Stimulated activated effector memory CD8-positive, alpha-beta T cell treated with anti-CD3 and anti-CD28 coated beads, Interleukin-12 subunit alpha, Interleukin-12 subunit beta, amount 100 ng/mL, for 72 hours (primary cell): ENCODE results near the gene TBX10.
"Not testable (repeated sequence)": the region's sequence is repeated elsewhere in the genome, so short reads cannot be mapped to it uniquely, and the experiment has no call there.

Experiments used
- ATAC-seq: fragments of 150-1000 bp; cut with Tn5 transposase; 2 replicates; pipeline ENCODE4 v1.10.0; 2021
- DNase-seq, 2 donors: peaks; one replicate each; pipeline ENCODE4 v3.0.0; 2021 to 2022; ENCODE audit warnings: low spot score in 2 of 2
- H3K27ac Mint-ChIP-seq: one replicate; pipeline ENCODE4 v1.8.0; 2022; ENCODE audit warnings: mild to moderate bottlenecking, mixed read lengths
- H3K36me3 Mint-ChIP-seq: one replicate; pipeline ENCODE4 v1.8.0; 2022; ENCODE audit warnings: mild to moderate bottlenecking, mixed read lengths
- H3K4me1 Mint-ChIP-seq: one replicate; pipeline ENCODE4 v1.8.0; 2022; ENCODE audit warnings: mixed read lengths
- H3K4me3 Mint-ChIP-seq: one replicate; pipeline ENCODE4 v1.8.0; 2022; ENCODE audit warnings: mild to moderate bottlenecking, mixed read lengths
- H3K9me3 Mint-ChIP-seq: one replicate; pipeline ENCODE4 v1.8.0; 2022; ENCODE audit warnings: mixed read lengths

TBX10 gene

DNA sequence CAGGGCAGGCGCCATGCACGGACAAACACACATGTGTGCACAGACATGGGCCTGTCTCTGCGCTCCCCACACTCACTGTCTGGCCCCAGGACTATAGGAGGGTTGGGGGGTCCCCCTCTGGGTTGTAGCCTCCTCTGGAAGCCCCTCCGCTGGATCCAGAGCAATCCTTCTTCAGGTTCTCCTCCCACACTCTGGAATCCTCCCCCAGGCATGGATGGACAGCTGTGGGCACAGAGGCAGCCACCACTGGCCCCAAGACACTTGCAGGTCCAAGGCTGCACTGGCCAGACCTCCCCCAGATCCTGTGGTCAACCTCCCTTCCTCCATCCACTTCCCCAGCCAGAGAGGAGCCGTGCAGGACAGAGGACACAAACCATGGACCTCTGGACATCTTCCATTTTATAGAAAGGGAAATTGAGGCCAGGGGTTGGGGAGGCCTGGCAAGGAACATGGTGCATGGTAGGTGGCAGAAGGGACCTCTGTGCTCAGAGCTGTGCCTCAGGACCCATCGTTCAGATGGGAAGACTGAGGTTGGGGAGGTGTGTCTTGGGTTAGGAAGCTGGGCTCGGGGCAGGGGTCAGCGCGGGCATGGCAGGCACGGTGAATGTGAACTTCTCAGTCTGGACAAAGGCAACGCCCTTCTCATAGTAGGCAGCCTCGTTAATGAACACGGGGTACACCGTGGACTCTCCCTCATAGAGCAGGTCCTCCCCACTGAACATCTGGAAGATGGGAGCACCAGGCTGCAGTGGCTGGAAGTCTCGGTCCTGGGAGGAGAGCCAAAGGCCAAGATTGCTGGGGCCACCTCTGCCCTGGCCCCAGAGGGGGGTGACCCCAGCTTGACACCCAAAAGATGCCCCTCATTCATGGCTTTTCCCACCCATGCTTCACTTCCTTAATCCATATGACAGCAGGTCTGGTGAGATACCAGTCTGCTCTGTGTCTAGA lies 2.9 kb upstream of the TBX10 start:
- peaks cover 7% of the 10 kb centered on the region for H3K36me3 Mint-ChIP-seq
- no peak for DNase-seq
- no peak overlapping the region for H3K4me3 Mint-ChIP-seq
- no peaks in the 10 kb centered on the region for H3K9me3 Mint-ChIP-seq
- peaks cover 17% of the 10 kb centered on the region for H3K4me1 Mint-ChIP-seq
- ATAC-seq, result no peak
- H3K27ac Mint-ChIP-seq, result no peak overlapping the region

DNA sequence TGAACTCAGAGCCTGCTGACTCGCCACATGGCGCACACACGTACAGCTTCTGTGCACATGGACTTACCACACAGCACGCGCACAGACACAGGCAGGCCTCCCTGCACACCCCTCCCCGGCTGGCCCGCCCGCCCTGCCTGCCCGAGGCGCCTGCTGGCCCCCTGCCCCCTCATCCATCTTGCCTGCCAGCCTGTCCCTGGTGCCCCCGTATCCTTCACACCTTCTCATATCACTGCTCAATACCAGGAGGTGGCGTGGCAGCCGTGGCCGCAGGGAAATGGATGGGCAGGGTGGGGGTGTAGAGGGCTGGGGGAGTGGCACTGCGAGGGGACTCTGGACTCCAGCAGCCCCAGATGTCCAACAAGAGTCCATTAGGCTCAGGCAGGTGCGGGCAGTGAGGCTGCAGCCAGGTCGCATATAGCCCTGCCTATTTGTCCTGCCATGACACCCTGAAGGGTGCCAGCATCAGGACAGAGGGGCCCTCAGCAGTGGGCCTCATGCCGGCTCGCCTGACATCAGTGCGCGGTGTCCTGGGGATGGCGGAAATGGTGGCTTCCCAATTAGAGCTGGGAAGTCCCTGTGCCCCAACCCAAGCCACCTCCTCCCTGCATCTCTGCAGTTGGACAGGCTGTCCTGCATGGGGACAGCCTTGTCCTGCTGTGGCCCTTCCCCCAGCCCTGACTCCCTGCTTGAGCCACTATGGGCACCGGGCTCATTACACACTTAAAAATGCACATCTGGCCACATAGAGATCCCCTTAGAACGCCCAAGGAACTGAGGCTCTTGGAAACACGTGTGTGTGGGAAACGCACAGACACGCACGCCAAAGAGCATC lies 2.0 kb upstream of the TBX10 start:
- no peak for DNase-seq
- ATAC-seq, result no peak
- H3K27ac Mint-ChIP-seq, result no peak overlapping the region
- peaks cover 6% of the 10 kb centered on the region for H3K36me3 Mint-ChIP-seq
- H3K9me3 Mint-ChIP-seq, result no peaks in the 10 kb centered on the region
- peaks cover 9% of the 10 kb centered on the region for H3K4me1 Mint-ChIP-seq
- no peak overlapping the region for H3K4me3 Mint-ChIP-seq

DNA sequence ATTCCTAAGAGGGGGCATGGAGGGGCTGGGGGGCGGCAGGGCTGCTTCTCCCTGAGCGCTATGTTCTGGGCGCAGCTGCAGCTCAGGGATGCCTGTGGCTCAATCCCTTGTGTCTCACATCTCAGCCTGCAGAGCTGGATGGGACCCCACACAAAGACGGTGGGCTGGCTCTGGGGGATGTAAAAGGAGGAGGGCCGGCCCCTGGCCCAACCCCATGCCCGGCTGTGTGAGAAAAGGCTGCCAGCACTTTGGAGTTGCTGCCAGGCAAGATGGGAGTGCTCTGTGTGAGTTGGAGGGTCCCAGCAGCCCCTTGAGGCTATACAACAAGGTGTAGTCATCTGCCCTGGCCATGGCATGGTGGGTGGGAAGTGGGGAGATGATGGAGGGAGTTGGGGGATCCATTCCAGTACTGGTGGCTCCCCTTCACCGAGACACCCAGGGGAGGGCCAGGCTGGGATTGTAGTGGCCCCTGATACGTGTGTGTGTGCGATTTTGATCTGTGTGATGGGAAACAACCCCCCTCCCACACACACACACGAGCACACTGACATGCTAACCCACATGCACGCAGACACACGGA lies 1.3 kb upstream of the TBX10 start:
- H3K4me3 Mint-ChIP-seq, result no peak overlapping the region
- H3K27ac Mint-ChIP-seq, result no peak overlapping the region
- no peak for ATAC-seq
- DNase-seq, result no peak
- peaks cover 2% of the 10 kb centered on the region for H3K4me1 Mint-ChIP-seq
- no peaks in the 10 kb centered on the region for H3K36me3 Mint-ChIP-seq
- H3K9me3 Mint-ChIP-seq, result no peaks in the 10 kb centered on the region

DNA sequence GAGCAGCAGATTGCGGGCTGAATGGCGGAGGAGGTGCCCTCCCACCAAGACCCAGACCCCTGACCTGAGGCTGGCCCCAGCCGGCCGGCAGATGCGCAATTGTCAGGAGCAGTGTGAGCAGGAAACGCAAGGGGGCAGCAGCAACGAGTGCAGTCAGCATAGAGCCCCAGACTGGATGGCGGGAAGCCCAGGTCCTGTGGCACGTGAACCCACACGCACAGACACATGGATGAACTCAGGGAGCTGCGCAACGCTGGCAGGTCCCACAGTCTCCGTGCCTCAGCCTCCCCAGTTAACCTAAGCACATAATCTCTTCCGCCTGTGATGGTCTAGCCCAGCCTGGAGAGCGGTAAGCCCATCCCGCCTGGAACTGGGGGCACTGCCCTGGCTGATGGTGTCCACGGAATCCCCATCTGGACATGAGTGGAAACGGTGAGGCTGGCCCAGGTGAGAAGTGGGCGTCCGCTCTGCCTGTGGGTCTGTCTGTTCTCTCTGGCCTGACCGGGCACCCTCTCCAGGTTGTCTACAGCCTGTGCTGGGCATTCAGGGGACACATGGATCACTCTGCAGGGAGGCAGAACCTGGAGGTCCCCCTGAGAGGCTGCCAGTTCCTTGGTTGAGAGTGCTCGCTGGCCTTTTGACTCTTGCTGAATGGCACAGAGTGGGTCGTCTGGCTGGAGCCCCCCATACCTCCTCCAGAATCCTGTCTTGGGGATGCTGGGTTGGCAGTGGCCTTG lies 626 bp upstream of the TBX10 start:
- H3K9me3 Mint-ChIP-seq, result no peaks in the 10 kb centered on the region
- H3K27ac Mint-ChIP-seq, result no peak overlapping the region
- no peaks in the 10 kb centered on the region for H3K4me1 Mint-ChIP-seq
- DNase-seq (no peak), ATAC-seq (peak; percentile 80)
- H3K36me3 Mint-ChIP-seq, result no peaks in the 10 kb centered on the region
- no peak overlapping the region for H3K4me3 Mint-ChIP-seq

DNA sequence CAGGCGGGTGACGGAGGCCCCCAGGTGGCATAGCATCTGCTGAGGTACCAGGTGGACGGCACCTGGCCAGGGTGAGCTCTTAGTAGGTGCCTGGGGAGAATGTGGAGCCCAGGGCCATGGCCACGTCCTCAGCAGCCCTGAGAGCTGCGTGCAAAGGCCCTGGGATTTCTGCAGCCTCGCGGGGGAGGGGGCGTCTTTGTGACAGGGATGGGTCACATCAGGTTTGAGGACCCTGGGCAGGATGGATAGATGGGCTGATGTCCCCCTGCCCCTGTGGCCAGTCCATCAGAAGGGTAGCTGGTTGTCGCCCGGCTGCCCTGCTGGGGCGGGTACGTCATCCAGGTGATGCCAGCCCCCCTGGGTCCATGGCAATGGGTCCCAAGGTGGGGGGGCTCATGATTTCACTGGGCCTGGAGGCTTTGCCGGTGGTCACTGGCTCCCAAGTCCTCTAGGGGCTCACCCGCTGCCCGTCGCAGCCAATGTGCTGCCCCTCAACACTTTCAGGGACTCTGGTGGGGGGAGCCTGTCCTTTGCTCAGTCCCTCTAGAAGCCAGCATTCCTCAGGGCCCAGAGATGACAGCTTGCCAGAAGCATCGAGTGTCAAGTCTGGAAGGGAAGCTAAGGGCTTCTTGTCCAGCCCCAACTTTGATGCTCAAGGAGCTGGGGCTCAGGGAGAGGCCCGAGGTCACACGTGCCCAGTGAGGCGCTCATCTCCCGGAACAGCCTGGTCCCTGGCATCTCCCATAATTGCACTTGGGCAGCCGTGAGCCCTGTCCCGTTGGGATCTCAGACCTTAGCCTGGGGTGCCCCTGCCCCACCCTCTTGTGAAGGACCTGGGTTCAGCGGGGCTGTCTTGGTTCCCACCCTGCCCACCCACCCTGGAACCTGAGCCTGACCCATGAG lies 777 bp downstream of the TBX10 start:
- Mint-ChIP-seq H3K4me1 (no peaks in the 10 kb centered on the region), H3K36me3 (no peaks in the 10 kb centered on the region), H3K9me3 (no peaks in the 10 kb centered on the region), H3K4me3 (no peak overlapping the region), H3K27ac (no peak overlapping the region)
- no peak for DNase-seq
- ATAC-seq, result no peak

DNA sequence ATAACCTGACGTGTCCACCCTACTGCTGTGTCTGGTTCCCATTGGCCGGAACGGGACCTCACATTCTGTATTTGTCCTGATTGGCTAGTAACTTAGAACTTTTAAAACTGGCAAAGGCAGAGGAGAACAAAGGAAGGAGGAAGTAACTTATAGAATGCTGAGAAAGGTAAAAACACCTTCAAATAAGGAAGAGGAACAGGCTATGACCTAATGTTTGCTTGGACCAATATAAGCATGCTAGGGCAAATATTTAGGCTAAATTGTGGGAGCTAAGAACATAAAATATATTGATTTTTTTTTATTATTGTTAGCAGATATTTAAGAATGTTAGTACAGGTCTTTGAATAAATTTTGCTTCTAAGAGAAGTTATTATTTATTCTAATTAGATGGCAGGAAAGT lies 2.1 kb downstream of the TBX10 start:
- not testable (repeated sequence) for H3K4me1 Mint-ChIP-seq, H3K27ac Mint-ChIP-seq, ATAC-seq, H3K4me3 Mint-ChIP-seq, DNase-seq, H3K9me3 Mint-ChIP-seq, H3K36me3 Mint-ChIP-seq

DNA sequence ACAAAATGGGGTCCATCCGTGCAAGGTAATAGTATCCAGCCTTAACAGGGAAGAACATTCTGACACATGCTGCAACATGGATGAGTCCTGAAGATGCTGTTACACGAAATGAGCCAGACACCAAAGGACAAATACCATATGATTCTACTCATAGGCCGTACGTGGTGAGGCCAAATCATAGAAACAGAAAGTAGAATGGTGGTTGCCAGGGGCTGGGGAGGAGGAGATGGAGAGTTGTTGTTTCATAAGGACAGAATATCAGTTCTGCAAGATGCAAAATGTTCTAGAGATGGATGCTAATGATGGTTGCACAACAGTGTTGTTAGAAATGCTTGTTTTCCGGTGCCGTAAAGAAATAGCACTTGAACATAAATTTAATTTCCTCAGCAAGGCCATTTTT lies 2.6 kb downstream of the TBX10 start:
- no peak for DNase-seq
- Mint-ChIP-seq H3K27ac (no peak overlapping the region), H3K4me3 (no peak overlapping the region), H3K4me1 (peaks cover 2% of the 10 kb centered on the region), H3K9me3 (no peaks in the 10 kb centered on the region), H3K36me3 (no peaks in the 10 kb centered on the region)
- ATAC-seq, result no peak

DNA sequence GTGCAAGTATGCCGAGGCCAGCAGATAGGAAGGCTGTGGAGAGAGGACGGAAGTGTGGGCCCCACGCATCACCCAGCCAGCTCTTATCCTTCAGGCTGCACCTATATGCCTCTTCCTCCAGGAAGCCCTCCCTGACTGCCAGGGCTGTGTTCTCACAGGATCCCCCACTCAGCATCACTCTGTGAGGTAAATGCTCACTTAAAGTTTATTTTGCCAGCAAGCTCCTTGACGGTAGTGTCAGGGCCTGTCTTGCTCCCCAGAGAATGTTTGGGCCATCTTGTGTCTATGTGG lies 4.4 kb downstream of the TBX10 start:
- Mint-ChIP-seq H3K4me1 (peaks cover 13% of the 10 kb centered on the region), H3K9me3 (no peaks in the 10 kb centered on the region), H3K4me3 (no peak overlapping the region), H3K27ac (no peak overlapping the region), H3K36me3 (peaks cover 5% of the 10 kb centered on the region)
- DNase-seq, result no peak
- ATAC-seq, result no peak

DNA sequence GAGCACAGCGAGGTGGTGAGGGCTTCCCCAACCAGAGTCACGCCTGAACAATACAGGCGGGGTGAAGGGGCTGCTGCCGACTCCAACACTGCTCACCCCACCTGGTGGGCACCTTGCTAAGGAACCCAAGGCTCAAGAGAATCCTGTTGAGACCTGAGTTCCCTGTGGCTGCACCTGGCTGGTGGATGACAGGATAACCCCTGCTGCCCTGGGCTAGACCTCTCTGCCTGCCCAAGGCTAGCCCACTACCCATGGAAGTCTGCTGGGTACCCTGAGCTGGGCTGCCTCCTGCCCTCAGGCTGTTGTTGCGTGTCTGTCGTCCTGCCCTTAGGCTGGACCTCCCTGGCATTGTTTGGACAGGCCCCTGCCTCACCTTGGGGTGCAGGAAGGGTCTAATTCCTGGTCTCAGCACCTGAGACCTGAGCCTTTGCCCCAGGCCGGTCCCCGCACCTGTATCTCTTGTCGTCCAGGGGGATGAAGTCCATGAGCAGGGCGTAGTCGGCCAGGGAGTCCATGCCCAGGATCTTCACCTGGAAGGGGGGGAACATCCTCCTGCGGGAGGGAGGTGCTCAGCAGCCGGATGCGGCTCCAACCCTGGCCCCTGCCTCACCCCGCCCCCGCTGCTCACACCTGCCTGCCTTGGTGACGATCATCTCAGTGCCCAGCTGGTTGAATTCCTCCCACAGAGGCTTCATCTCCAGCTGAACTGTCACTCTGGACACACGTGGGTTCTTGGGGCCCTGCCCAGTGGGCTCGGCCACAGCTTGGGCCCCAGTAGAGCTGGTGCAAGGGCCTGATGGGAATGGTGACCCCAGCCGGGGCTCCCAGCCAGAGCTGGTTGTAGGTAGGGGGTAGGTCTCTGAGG lies 5.0 kb downstream of the TBX10 start:
- Mint-ChIP-seq H3K4me1 (peaks cover 13% of the 10 kb centered on the region), H3K9me3 (no peaks in the 10 kb centered on the region), H3K27ac (no peak overlapping the region), H3K36me3 (peaks cover 5% of the 10 kb centered on the region), H3K4me3 (no peak overlapping the region)
- DNase-seq, result no peak
- no peak for ATAC-seq

DNA sequence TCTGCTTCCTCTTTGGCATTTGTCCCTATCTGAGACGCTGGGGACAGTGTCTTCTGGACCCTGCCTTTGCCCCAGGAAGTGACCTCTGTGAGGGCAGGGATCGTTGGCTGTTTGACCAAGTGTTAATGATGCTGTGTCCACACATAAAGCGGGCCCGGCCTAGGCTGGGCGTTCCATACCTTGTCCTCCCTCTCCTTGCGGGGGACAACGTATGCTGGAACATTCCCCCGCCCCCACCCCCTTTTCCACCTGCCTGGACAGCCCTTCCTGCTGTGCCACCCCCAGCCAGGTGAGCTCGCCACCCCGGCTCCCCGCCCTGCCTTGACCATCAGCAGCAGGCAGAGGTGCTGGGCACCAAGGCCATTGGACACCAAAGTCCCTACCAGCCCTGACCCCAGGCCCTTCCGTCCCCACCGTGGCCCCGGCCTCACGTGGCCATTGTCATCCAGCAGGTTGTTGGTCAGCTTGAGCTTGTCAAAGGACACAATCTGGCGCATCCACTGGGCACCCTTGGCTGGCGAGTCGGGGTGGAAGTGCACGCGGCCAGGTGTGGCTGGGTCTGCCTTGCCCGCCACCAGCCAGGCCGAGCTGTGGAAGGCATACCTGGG lies 5.7 kb downstream of the TBX10 start:
- no peak for ATAC-seq
- Mint-ChIP-seq H3K4me1 (peaks cover 13% of the 10 kb centered on the region), H3K36me3 (peaks cover 5% of the 10 kb centered on the region), H3K4me3 (no peak overlapping the region), H3K9me3 (no peaks in the 10 kb centered on the region), H3K27ac (no peak overlapping the region)
- no peak for DNase-seq

DNA sequence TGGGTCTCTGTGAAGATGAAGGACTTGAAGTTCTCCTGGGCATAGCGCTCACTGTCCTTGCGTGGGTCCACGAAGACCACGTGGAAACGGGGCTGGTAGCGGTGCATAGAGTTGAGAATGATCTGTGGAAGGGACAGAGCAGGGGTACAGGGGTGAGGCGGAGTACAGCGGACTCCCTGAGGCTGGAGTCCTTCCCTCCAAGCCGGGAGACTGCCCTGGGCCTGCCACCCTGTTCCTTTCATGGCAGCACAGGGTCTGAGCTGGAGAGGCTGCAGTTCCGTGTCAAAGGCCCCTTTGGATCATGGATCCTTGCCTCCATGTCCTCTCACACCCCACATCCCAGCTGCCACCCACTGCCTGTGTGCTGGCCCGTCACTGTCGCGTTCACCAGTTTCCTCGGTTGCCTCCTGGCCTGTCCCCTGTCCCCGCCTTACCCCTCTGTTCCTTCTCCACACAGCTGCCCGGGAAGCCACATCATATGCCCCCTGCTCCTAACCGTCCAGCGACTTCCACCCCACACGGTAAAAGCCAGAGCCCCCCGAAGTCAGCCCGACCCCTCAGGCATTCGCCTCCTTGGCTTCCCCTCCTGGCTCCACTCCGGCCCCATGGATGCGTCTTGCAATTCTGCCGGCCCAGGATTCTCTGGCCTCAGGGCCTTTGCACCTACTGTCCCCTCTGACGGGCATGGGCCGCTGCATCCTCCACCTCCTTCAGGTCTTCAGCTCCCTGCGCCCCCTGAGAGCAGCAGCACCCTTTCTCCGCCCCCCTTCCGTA lies 6.4 kb downstream of the TBX10 start:
- H3K9me3 Mint-ChIP-seq, result no peaks in the 10 kb centered on the region
- ATAC-seq (no peak), DNase-seq (no peak)
- H3K4me1 Mint-ChIP-seq, result peaks cover 13% of the 10 kb centered on the region
- H3K4me3 Mint-ChIP-seq, result no peak overlapping the region
- H3K27ac Mint-ChIP-seq, result no peak overlapping the region
- H3K36me3 Mint-ChIP-seq, result peaks cover 5% of the 10 kb centered on the region

DNA sequence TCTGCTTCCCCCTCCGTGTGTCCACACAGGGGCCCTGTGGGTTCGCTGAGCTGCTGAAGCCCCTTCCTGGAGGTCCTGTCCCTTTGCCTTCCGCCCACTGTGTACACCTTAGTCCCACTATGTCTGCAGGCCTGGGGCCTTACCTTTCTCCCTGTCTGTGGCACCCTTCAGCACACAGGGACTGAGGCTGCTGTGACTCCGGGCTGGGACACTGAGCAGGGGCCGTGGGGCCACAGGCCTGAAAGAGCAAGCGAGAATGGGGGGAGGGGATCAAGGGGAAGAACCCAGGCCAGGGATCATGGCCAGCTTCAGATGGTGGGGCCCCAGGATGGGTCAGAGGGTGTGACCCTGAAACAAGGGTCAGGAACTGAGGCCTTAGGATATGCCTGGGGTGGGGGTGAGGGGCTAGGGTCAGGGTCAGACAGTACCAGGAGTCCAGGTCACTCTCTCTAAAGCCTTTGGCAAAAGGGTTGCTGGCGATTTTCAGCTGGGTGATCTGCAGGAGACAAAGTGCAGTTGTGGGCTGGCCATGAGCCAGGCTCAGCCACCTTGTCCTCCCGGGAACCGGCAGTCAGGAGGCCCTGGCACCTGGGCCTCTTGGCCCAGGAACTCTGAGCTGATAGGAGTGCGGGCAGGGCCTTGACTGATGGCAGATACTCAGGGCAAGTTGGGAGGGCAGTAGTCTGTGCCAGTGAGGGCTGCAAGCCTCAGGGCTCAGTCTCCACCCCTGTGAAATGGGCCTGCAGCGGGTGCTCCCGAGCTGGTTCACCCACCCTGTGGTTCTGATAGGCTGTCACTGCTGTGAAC lies 7.2 kb downstream of the TBX10 start:
- DNase-seq, result no peak
- Mint-ChIP-seq H3K36me3 (peaks cover 5% of the 10 kb centered on the region), H3K9me3 (no peaks in the 10 kb centered on the region), H3K4me1 (peaks cover 20% of the 10 kb centered on the region), H3K4me3 (peak overlapping the region; percentile 31), H3K27ac (peak overlapping the region; percentile 43)
- ATAC-seq, result no peak
